Measurements from ENCODE around the gene LRP1B. TPM values are rescaled to one million over a fixed set of nuclear protein-coding genes. Genes with fewer than 3 reads are reported as not detected.
"Not testable (repeated sequence)": the region's sequence is repeated elsewhere in the genome, so short reads cannot be mapped to it uniquely, and the experiment has no call there.

The LRP1B gene
- total RNA-seq, 6 experiments from 2014 or later: 0.06 to 1.7 (median 0.15) TPM; not detected in 1

- Histone ChIP-seq H3K27ac (no peak overlapping the region), H3K36me3 (no peaks in the 10 kb centered on the region), H3K9me3 (no peaks in the 10 kb centered on the region), H3K4me3 (no peak overlapping the region), H3K4me1 (no peaks in the 10 kb centered on the region), H3K27me3 (no peaks in the 10 kb centered on the region)
- WGBS (ENCODE audit: insufficient coverage, low coverage, low lambda C conversion rate, missing lambda C conversion rate): 57% methylated on average over 1 of the region's 1 CpG
- DNase-seq (no peak), ATAC-seq (no peak)
- no peak for TF ChIP-seq CTCF (IDR thresholded peaks at IDR 0.05)
- no peak for TF ChIP-seq POLR2A (IDR thresholded peaks at IDR 0.05)
- intact Hi-C loops (cut with DNase I): no loop called here
Measured at GRCh38 chr2:141186413-141187074, 944.3 kb downstream of the LRP1B start.

- H3K27me3 ChIP-seq: no peaks in the 10 kb centered on the region
- no peaks in the 10 kb centered on the region for H3K4me1 ChIP-seq
- WGBS (ENCODE audit: insufficient coverage, low coverage, low lambda C conversion rate, missing lambda C conversion rate): 57% methylated on average over 1 of the region's 1 CpG
- H3K9me3 ChIP-seq: no peaks in the 10 kb centered on the region
- TF ChIP-seq POLR2A (IDR thresholded peaks at IDR 0.05) (no peak), CTCF (IDR thresholded peaks at IDR 0.05) (no peak)
- intact Hi-C loops (cut with DNase I): no loop called here
- no peaks in the 10 kb centered on the region for H3K36me3 ChIP-seq
- no peak overlapping the region for H3K27ac ChIP-seq
- no peak overlapping the region for H3K4me3 ChIP-seq
- ATAC-seq: no peak
- no peak for DNase-seq
Measured at GRCh38 chr2:141182246-141182645, 948.6 kb downstream of the LRP1B start.

GRCh38 chr2:141169117-141169516 is 961.7 kb downstream of the LRP1B start:
- H3K36me3 ChIP-seq; H3K27me3 ChIP-seq; H3K4me3 ChIP-seq; DNase-seq; intact Hi-C loops (cut with DNase I); H3K27ac ChIP-seq; H3K4me1 ChIP-seq; ATAC-seq; H3K9me3 ChIP-seq: not testable (repeated sequence)
- 73% methylated on average over 2 of the region's 2 CpGs for WGBS (ENCODE audit: insufficient coverage, low coverage, low lambda C conversion rate, missing lambda C conversion rate)

GRCh38 chr2:141162314-141162713 is 968.5 kb downstream of the LRP1B start:
- intact Hi-C loops (cut with DNase I): no loop called here
- ATAC-seq (no peak), DNase-seq (no peak)
- 31% methylated on average over 3 of the region's 3 CpGs for WGBS (ENCODE audit: insufficient coverage, low coverage, low lambda C conversion rate, missing lambda C conversion rate)
- H3K4me1 ChIP-seq: no peaks in the 10 kb centered on the region
- H3K9me3 ChIP-seq: no peaks in the 10 kb centered on the region
- H3K27me3 ChIP-seq: no peaks in the 10 kb centered on the region
- no peak overlapping the region for H3K27ac ChIP-seq
- no peaks in the 10 kb centered on the region for H3K36me3 ChIP-seq
- TF ChIP-seq CTCF (IDR thresholded peaks at IDR 0.05) (no peak), POLR2A (IDR thresholded peaks at IDR 0.05) (no peak)
- H3K4me3 ChIP-seq: no peak overlapping the region

GRCh38 chr2:141151611-141152286 is 979.1 kb downstream of the LRP1B start:
- Histone ChIP-seq H3K4me1 (peaks cover 0 to 6% (median 2%) of the 10 kb centered on the region in 4 donors), H3K27ac (peak overlapping the region in 1 of 3 donors; percentile 5), H3K36me3 (no peaks in the 10 kb centered on the region), H3K4me3 (peak overlapping the region in 2 of 3 donors; percentile 2 to 15), H3K27me3 (no peaks in the 10 kb centered on the region), H3K9me3 (no peaks in the 10 kb centered on the region)
- DNase-seq (no peak), ATAC-seq (peak; percentile 69 to 95 (median 82))
- 10% methylated on average over 3 of the region's 3 CpGs for whole genome bisulfite sequencing (ENCODE audit: insufficient coverage, low coverage, low lambda C conversion rate, missing lambda C conversion rate)
- intact Hi-C loops (cut with DNase I): no loop called here
- TF ChIP-seq CTCF (IDR thresholded peaks at IDR 0.05) (no peak), POLR2A (IDR thresholded peaks at IDR 0.05) (no peak)

Measured in right lobe of liver (tissue), 6 donors.